RWPE2 (cell line): ENCODE data around the gene CNGA3.
"Not testable (repeated sequence)": the region's sequence is repeated elsewhere in the genome, so short reads cannot be mapped to it uniquely, and the experiment has no call there.

Experiments
- ATAC-seq: fragments of 200-7000 bp; cut with Tn5 transposase; 3 replicates; pipeline ENCODE4 v1.9.1; 2021; ENCODE audit warnings: low read depth
- DNase-seq: peaks from one replicate; pipeline ENCODE4 v3.0.0-alpha.2; 2020; ENCODE audit warnings: low spot score
- H3K27ac ChIP-seq: fragments of 450-650 bp; 2 replicates; pipeline ENCODE4 v1.5.1; 2017; ENCODE audit warnings: mild to moderate bottlenecking; ENCODE audit not compliant: poor library complexity, severe bottlenecking
- H3K27me3 ChIP-seq: fragments of 250-450 bp; sonication (Bioruptor Pico); 2 replicates; pipeline ENCODE4 v1.5.1; 2021; ENCODE audit warnings: mild to moderate bottlenecking, moderate library complexity; ENCODE audit not compliant: insufficient read depth, poor library complexity, severe bottlenecking
- H3K36me3 ChIP-seq: fragments of 250-450 bp; sonication (Bioruptor Pico); 2 replicates; pipeline ENCODE4 v1.5.1; 2020; ENCODE audit warnings: low read depth, mild to moderate bottlenecking, moderate library complexity
- H3K4me1 ChIP-seq: fragments of 250-450 bp; sonication (Bioruptor Pico); 2 replicates; pipeline ENCODE4 v1.5.1; 2021; ENCODE audit warnings: mild to moderate bottlenecking, moderate library complexity; ENCODE audit not compliant: insufficient read depth, poor library complexity, severe bottlenecking
- H3K4me3 ChIP-seq: fragments of 250-450 bp; sonication (Bioruptor Pico); 2 replicates; pipeline ENCODE4 v1.5.1; 2021; ENCODE audit warnings: mild to moderate bottlenecking, moderate library complexity; ENCODE audit not compliant: severe bottlenecking
- H3K9me3 ChIP-seq: fragments of 250-450 bp; sonication (Bioruptor Pico); 2 replicates; pipeline ENCODE4 v1.5.1; 2021; ENCODE audit warnings: mild to moderate bottlenecking, moderate library complexity; ENCODE audit not compliant: severe bottlenecking
- CTCF ChIP-seq: fragments of 450-650 bp; IDR thresholded peaks from one replicate; pipeline ENCODE4 v1.5.1; 2017; ENCODE audit warnings: mild to moderate bottlenecking, moderate library complexity; ENCODE audit not compliant: poor library complexity, severe bottlenecking

CNGA3 gene

GRCh38 chr2:98434492-98434891 is 88.2 kb downstream of the CNGA3 start:
- no peaks in the 10 kb centered on the region for H3K36me3 ChIP-seq
- H3K27me3 ChIP-seq: no peaks in the 10 kb centered on the region
- H3K4me1 ChIP-seq: no peaks in the 10 kb centered on the region
- ATAC-seq (no peak), DNase-seq (no peak)
- H3K27ac ChIP-seq: no peak overlapping the region
- H3K4me3 ChIP-seq: no peak overlapping the region
- TF ChIP-seq CTCF: no peak
- peaks cover 10% of the 10 kb centered on the region for H3K9me3 ChIP-seq

DNA sequence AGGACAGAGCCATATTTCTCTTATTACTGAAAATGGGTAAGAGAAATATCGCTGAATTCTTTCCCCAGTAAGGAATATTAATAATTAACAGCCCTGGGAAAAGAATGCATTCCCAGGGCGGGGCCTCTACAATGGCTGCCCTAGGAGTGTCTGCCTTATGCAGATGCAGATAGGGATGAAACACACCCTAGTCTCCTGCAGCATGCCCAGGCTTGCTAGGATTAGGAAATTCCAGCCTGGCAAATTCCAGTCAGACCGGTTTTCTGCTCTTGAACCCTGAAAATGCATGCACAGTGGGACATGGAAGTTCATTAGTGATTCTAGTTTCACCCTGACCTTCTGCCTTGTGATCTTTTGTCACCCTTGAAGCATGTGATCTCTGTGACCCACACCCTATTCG is 89.4 kb downstream of the CNGA3 start:
- not testable (repeated sequence) for H3K4me3 ChIP-seq, H3K4me1 ChIP-seq, H3K36me3 ChIP-seq, H3K27me3 ChIP-seq, DNase-seq, H3K27ac ChIP-seq, ATAC-seq
- peaks cover 10% of the 10 kb centered on the region for H3K9me3 ChIP-seq

DNA sequence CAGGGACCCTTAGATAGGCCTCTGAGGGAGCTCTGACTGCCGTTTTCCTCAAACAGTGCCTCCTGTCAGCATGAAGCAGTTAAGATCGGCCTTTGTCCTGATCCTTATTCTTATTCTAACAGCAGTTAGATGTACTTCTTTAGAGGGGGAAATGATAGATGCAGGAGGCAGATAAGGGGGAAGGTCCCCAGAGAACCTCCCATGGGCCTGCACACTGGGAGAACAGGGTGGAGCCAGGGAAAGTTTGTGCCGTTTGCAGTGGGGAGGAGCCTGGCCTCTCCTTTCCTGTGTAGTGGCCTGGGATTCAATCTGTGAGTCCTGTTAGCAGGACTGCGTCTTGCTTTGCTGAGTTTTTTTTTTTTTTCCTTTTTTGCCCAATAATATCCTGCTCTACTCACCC is 90.5 kb downstream of the CNGA3 start:
- ATAC-seq: no peak
- no peak overlapping the region for H3K27ac ChIP-seq
- no peak for TF ChIP-seq CTCF

GRCh38 chr2:98438190-98439133 is 92.2 kb downstream of the CNGA3 start:
- no peak overlapping the region for H3K27ac ChIP-seq
- H3K27me3 ChIP-seq: no peaks in the 10 kb centered on the region
- peaks cover 4% of the 10 kb centered on the region for H3K9me3 ChIP-seq
- no peak overlapping the region for H3K4me3 ChIP-seq
- no peak for TF ChIP-seq CTCF
- no peaks in the 10 kb centered on the region for H3K4me1 ChIP-seq
- no peaks in the 10 kb centered on the region for H3K36me3 ChIP-seq
- DNase-seq (no peak), ATAC-seq (no peak)

More for the DNA sequence above, 90.5 kb downstream of the CNGA3 start:
- H3K36me3 ChIP-seq: no peaks in the 10 kb centered on the region
- no peak overlapping the region for H3K4me3 ChIP-seq
- H3K27me3 ChIP-seq: no peaks in the 10 kb centered on the region
- H3K9me3 ChIP-seq: peaks cover 10% of the 10 kb centered on the region
- no peaks in the 10 kb centered on the region for H3K4me1 ChIP-seq
- no peak for DNase-seq

GRCh38 chr2:98441706-98442450 is 95.6 kb downstream of the CNGA3 start:
- TF ChIP-seq CTCF: no peak
- DNase-seq (no peak), ATAC-seq (no peak)
- peaks cover 5% of the 10 kb centered on the region for H3K4me1 ChIP-seq
- no peak overlapping the region for H3K27ac ChIP-seq
- no peaks in the 10 kb centered on the region for H3K27me3 ChIP-seq
- no peaks in the 10 kb centered on the region for H3K36me3 ChIP-seq
- no peak overlapping the region for H3K4me3 ChIP-seq
- H3K9me3 ChIP-seq: no peaks in the 10 kb centered on the region
